ENCODE results near the gene DTYMK. TPM values are rescaled to one million over a fixed set of nuclear protein-coding genes. Genes with fewer than 3 reads are reported as not detected.

DTYMK gene
- total and polyA plus RNA-seq, 2 of the 8 experiments (the other 6 are each of a cell fraction or from before 2014, with no cell fraction given), result 58.3 to 69.9 TPM

DNA sequence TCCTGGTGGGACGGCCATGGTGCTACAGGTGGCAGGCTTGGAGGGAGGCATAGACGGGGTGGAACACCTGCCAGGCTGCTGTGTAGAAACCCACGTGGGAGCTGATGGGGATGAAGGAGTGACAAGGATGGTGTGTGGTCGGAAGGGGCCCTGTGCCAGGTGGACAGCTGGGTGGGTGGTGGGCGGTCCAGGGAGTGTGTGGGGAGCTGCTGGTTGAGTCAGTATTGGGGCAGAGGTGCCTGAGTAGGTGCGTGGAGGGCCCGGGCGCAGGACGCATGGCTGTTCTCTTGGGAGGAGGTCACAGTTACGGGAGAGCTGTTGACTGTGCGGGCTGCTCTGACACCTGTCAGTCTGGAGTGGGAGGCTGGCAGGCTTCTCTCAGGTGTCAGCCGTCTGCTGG lies 35.2 kb upstream of the DTYMK start:
- 91% methylated on average over 11 of the region's 12 CpGs; no CpG with 5 or more reads in 1 of the 2 experiments for WGBS, 2 experiments (ENCODE audit: extremely low coverage in 1 of 2, insufficient coverage in 1 of 2, insufficient read length in 1 of 2, insufficient replicate concordance in 2 of 2, low coverage in 1 of 2, low lambda C conversion rate in 2 of 2, missing lambda C conversion rate in 1 of 2)
- CTCF ChIA-PET (ENCODE audit: partially characterized antibody), result interaction anchor here (1.3 to 1.4 kb wide), 2 partner anchors 8 to 9 kb away, joined by 3 to 4 read pairs; no protein-coding TSS in a partner anchor
- peaks cover 4 to 51% (median 35%) of the 10 kb centered on the region in 4 experiments; a peak in 6 of 8 replicates for H3K36me3 ChIP-seq (ENCODE audit: control insufficient read depth in 2 of 4, insufficient read depth in 4 of 4, low read length in 3 of 4)

More for the DNA sequence above, 35.2 kb upstream of the DTYMK start:
- Histone ChIP-seq H3K9ac (replicated peaks in 1 of 4; ENCODE audit: extremely low read depth in 1 of 4, low read depth in 3 of 4, low read length in 3 of 4) (no peak overlapping the region), H2BK20ac (ENCODE audit: low read length) (no peak overlapping the region), H3K14ac (ENCODE audit: insufficient read length) (no peak overlapping the region), H3K23me2 (ENCODE audit: low read depth, low read length) (no peaks in the 10 kb centered on the region), H2BK15ac (ENCODE audit: low read length) (no peak overlapping the region), H3K27me3 (replicated peaks in 1 of 4; ENCODE audit: control insufficient read depth in 3 of 4, extremely low read depth in 1 of 4, insufficient read depth in 3 of 4, low read length in 3 of 4) (no peaks in the 10 kb centered on the region; a peak in 1 of 7 replicates), H3K79me1 (ENCODE audit: low read depth, low read length) (no peaks in the 10 kb centered on the region; the same call in 1 of the 2 replicates), H3K23ac (ENCODE audit: insufficient read length) (no peak overlapping the region), H2BK12ac (ENCODE audit: low read depth, low read length) (no peak overlapping the region), H3K4me2 (ENCODE audit: insufficient read depth in 1 of 2, low read depth in 2 of 2, low read length in 2 of 2) (no peak overlapping the region), H3K4me3 (ENCODE audit: extremely low read depth in 1 of 4, insufficient read depth in 2 of 4, low read depth in 3 of 4, low read length in 4 of 4) (no peak overlapping the region), H3K79me2 (ENCODE audit: control insufficient read depth in 1 of 2, insufficient read depth in 2 of 2, low read length in 2 of 2) (no peaks in the 10 kb centered on the region), H3K18ac (ENCODE audit: extremely low read depth, low read length) (no peak overlapping the region), H3K56ac (replicated peaks; ENCODE audit: insufficient read length, low read depth, low read length) (no peak overlapping the region), H2AK5ac (ENCODE audit: low read depth, low read length) (no peak overlapping the region), H4K91ac (replicated peaks; ENCODE audit: insufficient read length, low read length) (no peak overlapping the region), H3K9me3 (ENCODE audit: insufficient read depth in 2 of 2, low read depth in 1 of 2, low read length in 1 of 2) (peaks cover 12 to 16% of the 10 kb centered on the region in 2 experiments), H4K5ac (ENCODE audit: insufficient read length, low read depth, low read length) (no peak overlapping the region), H3K4ac (replicated peaks; ENCODE audit: insufficient read length, low read depth, low read length) (no peak overlapping the region), H3K4me1 (replicated peaks in 1 of 4; ENCODE audit: control insufficient read depth in 3 of 4, insufficient read depth in 4 of 4, low read length in 3 of 4) (no peaks in the 10 kb centered on the region), H2BK120ac (replicated peaks; ENCODE audit: low read depth, low read length) (no peak overlapping the region), H4K8ac (ENCODE audit: extremely low read depth, insufficient read depth, low read length) (0 out of 2 replicates have a peak overlapping the region, but pooled peaks have one; percentile 25), H2BK5ac (ENCODE audit: low read depth, low read length) (no peak overlapping the region), H3K27ac (ENCODE audit: low read depth, low read length) (no peak overlapping the region), H2AFZ (ENCODE audit: low read length) (no peak overlapping the region), H4K20me1 (replicated peaks in 1 of 2; ENCODE audit: control insufficient read depth in 1 of 2, insufficient read depth in 2 of 2, low read length in 2 of 2) (peaks cover 3 to 4% of the 10 kb centered on the region in 2 experiments)
- POLR2A ChIA-PET (ENCODE audit: partially characterized antibody), result interaction anchor here (1.0 to 1.5 kb wide), 3 partner anchors 15 to 57 kb away, joined by 3 to 6 read pairs (median 3); partner anchors contain the start of gene ING5
- TF ChIP-seq KDM4A (IDR thresholded peaks at IDR 0.05; ENCODE audit: low read depth, low read length, severe bottlenecking), result no peak
- TF ChIP-seq RFX5 (IDR thresholded peaks at IDR 0.05; ENCODE audit: borderline replicate concordance, low read depth, low read length), result no peak
- no peak for TF ChIP-seq JUN (IDR thresholded peaks at IDR 0.05; ENCODE audit: low read depth, low read length)
- TF ChIP-seq SP1 (IDR thresholded peaks at IDR 0.05; ENCODE audit: low read depth, low read length), result no peak
- TF ChIP-seq KDM5A (IDR thresholded peaks at IDR 0.05; ENCODE audit: low read length), result no peak
- no peak for FAIRE-seq
- no peak for DNase-seq (ENCODE audit: low read depth in 1 of 2, low spot score in 2 of 2)
